Cardiac fibroblast (primary cell): ENCODE measurements around the gene APOC4.

ENCODE experiments used
- DNase-seq, 2 donors: peaks; one replicate each; pipeline versions ENCODE4 v3.0.0 to v3.0.0-alpha.2; 2010; ENCODE audit warnings: low read depth in 2 of 2
- H3K4me3 ChIP-seq, 2 donors: replicated peaks in 1 of 2; 1 replicate in 1 of 2; 2 replicates in 1 of 2; pipeline ENCODE4 v1.5.1; 2011; ENCODE audit warnings: low read depth in 2 of 2, low read length in 2 of 2, mild to moderate bottlenecking in 2 of 2, moderate library complexity in 1 of 2
- TF ChIP-seq, protein P1 (sequence below): IDR thresholded peaks from one replicate; pipeline ENCODE4 v1.5.1; 2011; ENCODE audit warnings: low read depth, mild to moderate bottlenecking, low read length, inconsistent platforms

The APOC4 gene

DNA sequence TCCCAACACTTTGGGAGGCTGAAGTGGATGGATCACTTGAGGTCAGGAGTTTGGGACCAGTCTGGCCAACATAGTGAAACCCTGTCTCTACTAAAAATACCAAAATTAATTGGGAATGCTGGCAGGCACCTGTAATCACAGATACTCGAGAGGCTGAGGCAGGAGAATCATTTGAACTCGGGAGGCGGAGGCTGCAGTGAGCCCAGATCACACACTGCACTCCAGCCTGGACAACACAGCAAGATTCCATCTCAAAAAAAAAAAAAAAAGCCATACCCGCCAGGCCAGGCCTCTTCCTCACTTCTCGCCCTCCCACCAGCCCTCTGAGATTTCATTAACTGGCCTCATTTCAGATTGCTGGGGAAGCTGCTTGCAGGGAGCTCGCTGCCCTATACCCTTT is 51.5 kb downstream of the APOC4 start:
- TF ChIP-seq, protein P1, sequence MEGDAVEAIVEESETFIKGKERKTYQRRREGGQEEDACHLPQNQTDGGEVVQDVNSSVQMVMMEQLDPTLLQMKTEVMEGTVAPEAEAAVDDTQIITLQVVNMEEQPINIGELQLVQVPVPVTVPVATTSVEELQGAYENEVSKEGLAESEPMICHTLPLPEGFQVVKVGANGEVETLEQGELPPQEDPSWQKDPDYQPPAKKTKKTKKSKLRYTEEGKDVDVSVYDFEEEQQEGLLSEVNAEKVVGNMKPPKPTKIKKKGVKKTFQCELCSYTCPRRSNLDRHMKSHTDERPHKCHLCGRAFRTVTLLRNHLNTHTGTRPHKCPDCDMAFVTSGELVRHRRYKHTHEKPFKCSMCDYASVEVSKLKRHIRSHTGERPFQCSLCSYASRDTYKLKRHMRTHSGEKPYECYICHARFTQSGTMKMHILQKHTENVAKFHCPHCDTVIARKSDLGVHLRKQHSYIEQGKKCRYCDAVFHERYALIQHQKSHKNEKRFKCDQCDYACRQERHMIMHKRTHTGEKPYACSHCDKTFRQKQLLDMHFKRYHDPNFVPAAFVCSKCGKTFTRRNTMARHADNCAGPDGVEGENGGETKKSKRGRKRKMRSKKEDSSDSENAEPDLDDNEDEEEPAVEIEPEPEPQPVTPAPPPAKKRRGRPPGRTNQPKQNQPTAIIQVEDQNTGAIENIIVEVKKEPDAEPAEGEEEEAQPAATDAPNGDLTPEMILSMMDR, result no peak
- no peak overlapping the region for H3K4me3 ChIP-seq
- DNase-seq, result no peak

DNA sequence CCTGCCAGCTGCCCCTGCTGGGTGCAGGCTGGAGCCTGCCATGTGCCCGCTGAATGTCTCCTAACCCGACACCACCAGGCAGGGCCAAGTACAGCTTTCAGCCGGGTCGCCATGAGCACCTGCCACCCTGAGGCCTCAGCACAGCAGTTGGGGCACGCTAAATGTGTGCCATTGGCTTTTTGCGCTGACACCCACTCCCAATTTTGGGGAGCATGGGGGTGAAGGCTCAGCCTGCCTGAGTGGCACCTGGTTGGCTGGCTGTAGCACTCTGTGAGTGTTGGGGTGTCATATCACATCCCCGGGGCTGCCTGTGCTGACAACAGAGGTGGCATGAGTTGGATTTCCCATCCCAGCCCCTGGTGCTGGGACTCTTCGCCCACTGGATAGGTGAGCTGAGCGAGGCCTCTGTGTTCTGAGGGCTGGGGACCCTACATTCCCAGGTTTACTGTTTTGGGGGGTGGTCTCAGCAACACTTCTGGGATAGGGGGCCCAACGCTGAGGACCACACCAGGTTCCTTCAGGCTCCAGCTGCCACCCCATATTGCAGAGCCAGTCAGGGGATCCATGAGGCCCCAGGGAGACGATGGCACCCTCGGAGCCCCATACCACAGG is 52.0 kb downstream of the APOC4 start:
- DNase-seq, result no peak
- no peak overlapping the region for H3K4me3 ChIP-seq
- TF ChIP-seq, protein P1, result no peak
